GM21529 (cell line): ENCODE measurements around the gene AHI1.
"Not testable (repeated sequence)": the region's sequence is repeated elsewhere in the genome, so short reads cannot be mapped to it uniquely, and the experiment has no call there.

ENCODE experiments used
- ATAC-seq: cut with Tn5 transposase; IDR thresholded peaks from one replicate; pipeline ENCODE4 v1.9.1; 2021; ENCODE audit not compliant: unreplicated experiment

The AHI1 gene

GRCh38 chr6:135397172-135397952 is 100.2 kb downstream of the AHI1 start:
- no peak for ATAC-seq

GRCh38 chr6:135395136-135395535 is 102.4 kb downstream of the AHI1 start:
- no peak for ATAC-seq

GRCh38 chr6:135393289-135393688 is 104.3 kb downstream of the AHI1 start:
- ATAC-seq, result no peak

GRCh38 chr6:135390458-135390857 is 107.1 kb downstream of the AHI1 start:
- ATAC-seq, result no peak

GRCh38 chr6:135385299-135385698 is 112.2 kb downstream of the AHI1 start:
- ATAC-seq, result no peak

- no peak for ATAC-seq
Observed at GRCh38 chr6:135383766-135384165, 113.8 kb downstream of the AHI1 start.

- ATAC-seq, result no peak
Observed at GRCh38 chr6:135383301-135383700, 114.2 kb downstream of the AHI1 start.

GRCh38 chr6:135382182-135382628 is 115.3 kb downstream of the AHI1 start:
- peak; percentile 90 for ATAC-seq

GRCh38 chr6:135380793-135381192 is 116.7 kb downstream of the AHI1 start:
- no peak for ATAC-seq

GRCh38 chr6:135379647-135380046 is 117.9 kb downstream of the AHI1 start:
- ATAC-seq, result no peak

- no peak for ATAC-seq
Observed at GRCh38 chr6:135372758-135373157, 124.8 kb downstream of the AHI1 start.

GRCh38 chr6:135363622-135364021 is 133.9 kb downstream of the AHI1 start:
- ATAC-seq, result not testable (repeated sequence)

GRCh38 chr6:135362124-135362523 is 135.4 kb downstream of the AHI1 start:
- ATAC-seq, result no peak

GRCh38 chr6:135360222-135360621 is 137.3 kb downstream of the AHI1 start:
- no peak for ATAC-seq

- ATAC-seq, result no peak
Observed at GRCh38 chr6:135358985-135359384, 138.6 kb downstream of the AHI1 start.

GRCh38 chr6:135358251-135358821 is 139.2 kb downstream of the AHI1 start:
- no peak for ATAC-seq

- no peak for ATAC-seq
Observed at GRCh38 chr6:135354407-135354806, 143.1 kb downstream of the AHI1 start.

GRCh38 chr6:135353113-135353512 is 144.4 kb downstream of the AHI1 start:
- ATAC-seq, result no peak

GRCh38 chr6:135351635-135352034 is 145.9 kb downstream of the AHI1 start:
- no peak for ATAC-seq

GRCh38 chr6:135347887-135348286 is 149.7 kb downstream of the AHI1 start:
- no peak for ATAC-seq

- no peak for ATAC-seq
Observed at GRCh38 chr6:135346747-135347146, 150.8 kb downstream of the AHI1 start.

- ATAC-seq, result no peak
Observed at GRCh38 chr6:135344526-135344925, 153.0 kb downstream of the AHI1 start.

GRCh38 chr6:135339920-135340319 is 157.6 kb downstream of the AHI1 start:
- not testable (repeated sequence) for ATAC-seq
